Sigmoid colon (tissue), 4 donors: Measurements from ENCODE around the gene SUSD2.

ENCODE experiments used
- CTCF ChIP-seq, 4 experiments: fragments of 450-650 bp in 3 of 4; fragments of 200-600 bp in 1 of 4; IDR thresholded peaks; one replicate each; pipeline ENCODE4 v1.5.1; 2016 to 2019; ENCODE audit warnings: antibody characterized with exemption in 4 of 4, mild to moderate bottlenecking in 3 of 4, moderate library complexity in 2 of 4
- EP300 ChIP-seq, 4 donors: sonication (generic); formaldehyde crosslinking; IDR thresholded peaks; one replicate each; pipeline ENCODE4 v1.6.1; 2017; ENCODE audit warnings: antibody characterized with exemption in 4 of 4
- POLR2A ChIP-seq, 2 donors: fragments of 450-650 bp; IDR thresholded peaks; one replicate each; pipeline ENCODE4 v1.6.1; 2016; ENCODE audit warnings: antibody characterized with exemption in 2 of 2, mild to moderate bottlenecking in 2 of 2, moderate library complexity in 2 of 2
- POLR2AphosphoS5 ChIP-seq, 4 donors: sonication (generic); formaldehyde crosslinking; IDR thresholded peaks; one replicate each; pipeline ENCODE4 v1.6.1; 2017; ENCODE audit warnings: antibody characterized with exemption in 4 of 4

DNA sequence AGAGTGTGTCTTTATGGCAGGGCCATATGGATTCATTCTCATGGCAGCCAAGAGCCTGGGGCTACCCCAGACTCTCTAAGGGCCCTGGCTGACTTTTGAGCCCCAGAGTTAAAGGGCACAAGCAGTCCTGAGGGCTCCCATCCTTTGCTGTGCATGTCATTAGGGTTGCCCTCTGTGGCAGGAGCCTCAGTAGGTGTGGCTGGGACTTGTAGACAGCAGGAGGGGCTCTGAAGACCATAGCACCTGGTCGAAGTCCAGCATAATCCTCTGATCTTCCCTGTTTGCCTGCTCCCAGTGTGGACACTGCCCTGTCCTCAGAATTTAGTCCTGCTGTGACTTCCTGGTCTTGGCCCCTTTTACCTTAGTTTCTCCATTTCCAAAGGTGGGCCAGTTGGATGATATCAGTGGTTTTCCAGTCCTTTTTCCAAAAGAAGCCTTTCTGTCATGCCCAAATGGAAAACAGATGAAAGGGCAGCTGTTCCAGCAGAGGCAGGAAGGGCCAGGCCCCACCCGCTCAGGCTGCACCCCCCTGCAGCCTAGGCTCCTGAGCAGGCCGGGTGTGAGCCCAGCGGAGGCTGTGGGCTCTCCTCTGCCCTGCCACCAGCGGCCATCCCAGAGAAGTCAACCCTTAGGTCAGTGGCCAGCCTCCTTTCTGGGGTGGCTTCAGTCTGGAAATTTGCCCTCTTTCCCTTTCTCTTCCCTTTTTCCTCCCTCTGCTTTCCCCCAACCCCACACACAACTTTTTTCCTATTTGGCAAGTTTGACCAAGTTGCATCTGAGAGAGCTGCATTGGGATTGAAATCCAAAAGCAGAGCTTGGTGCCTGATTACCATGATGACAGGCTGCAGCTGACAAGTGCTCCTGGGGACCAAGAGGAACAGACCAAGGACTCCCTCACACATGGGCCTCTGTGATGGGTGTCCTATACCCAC lies 32.8 kb upstream of the SUSD2 start:
- TF ChIP-seq CTCF (IDR thresholded peaks at IDR 0.05) (no peak), POLR2A (IDR thresholded peaks at IDR 0.05) (no peak), POLR2AphosphoS5 (IDR thresholded peaks at IDR 0.05) (no peak), EP300 (IDR thresholded peaks at IDR 0.05) (no peak)
